MM.1S (cell line): Measurements from ENCODE around the gene ANKDD1A.

Experiments
- DNase-seq: peaks from one replicate; pipeline ENCODE4 v3.0.0-alpha.2; 2015
- H2AFZ ChIP-seq: fragments of 300-600 bp; sonication (generic); 2 replicates; pipeline ENCODE4 v1.6.0; 2016; ENCODE audit warnings: antibody characterized with exemption, low read length
- H3F3A ChIP-seq: fragments of 300-600 bp; sonication (generic); 2 replicates; pipeline ENCODE4 v1.6.1; 2016; ENCODE audit warnings: mild to moderate bottlenecking, antibody characterized with exemption, low read length, moderate library complexity, mixed read lengths; ENCODE audit not compliant: insufficient read depth
- H3K27ac ChIP-seq: fragments of 300-600 bp; sonication (generic); 2 replicates; pipeline ENCODE4 v1.5.1; 2016; ENCODE audit warnings: mild to moderate bottlenecking, low read length
- H3K27me3 ChIP-seq: fragments of 300-600 bp; sonication (generic); replicated peaks from 2 replicates; pipeline ENCODE4 v1.6.0; 2016; ENCODE audit warnings: low read length; ENCODE audit not compliant: insufficient read depth
- H3K36me3 ChIP-seq: fragments of 300-600 bp; sonication (generic); replicated peaks from 2 replicates; pipeline ENCODE4 v1.6.1; 2016; ENCODE audit warnings: mild to moderate bottlenecking, low read length, mixed read lengths; ENCODE audit not compliant: insufficient read depth
- H3K4me1 ChIP-seq: fragments of 300-600 bp; sonication (generic); 2 replicates; pipeline ENCODE4 v1.6.1; 2016; ENCODE audit warnings: low read length, mixed read lengths
- H3K4me2 ChIP-seq: fragments of 300-600 bp; sonication (generic); 2 replicates; pipeline ENCODE4 v1.6.0; 2016; ENCODE audit warnings: low read depth, low read length
- H3K4me3 ChIP-seq: fragments of 300-600 bp; sonication (generic); 2 replicates; pipeline ENCODE4 v1.5.1; 2016; ENCODE audit warnings: low read length, mixed read lengths
- H3K79me2 ChIP-seq: fragments of 300-600 bp; sonication (generic); 2 replicates; pipeline ENCODE4 v1.6.1; 2016; ENCODE audit warnings: mixed run types, low read length, mixed read lengths
- H3K9ac ChIP-seq: fragments of 300-600 bp; sonication (generic); 2 replicates; pipeline ENCODE4 v1.6.1; 2016; ENCODE audit warnings: low read length, mixed read lengths
- H3K9me2 ChIP-seq: fragments of 300-600 bp; sonication (generic); replicated peaks from 2 replicates; pipeline ENCODE4 v1.6.1; 2016; ENCODE audit warnings: mild to moderate bottlenecking, low read length, mixed read lengths; ENCODE audit not compliant: insufficient read depth
- H3K9me3 ChIP-seq: fragments of 300-600 bp; sonication (generic); replicated peaks from 2 replicates; pipeline ENCODE4 v1.6.1; 2016; ENCODE audit warnings: mild to moderate bottlenecking, low read length, mixed read lengths; ENCODE audit not compliant: insufficient read depth
- H4K20me1 ChIP-seq: fragments of 300-600 bp; sonication (generic); 2 replicates; pipeline ENCODE4 v1.6.1; 2016; ENCODE audit warnings: mild to moderate bottlenecking, low read length, moderate library complexity, mixed read lengths; ENCODE audit not compliant: insufficient read depth
- EZH2 ChIP-seq: fragments of 300-600 bp; sonication (generic); optimal IDR thresholded peaks from 2 replicates; pipeline ENCODE3; 2017; ENCODE audit warnings: low read depth, mild to moderate bottlenecking, antibody characterized with exemption, low read length, mixed read lengths
- EZH2phosphoT487 ChIP-seq: fragments of 300-600 bp; sonication (generic); IDR thresholded peaks from 2 replicates; pipeline ENCODE4 v1.6.1; 2018; ENCODE audit warnings: antibody characterized with exemption, low read length
- TF ChIP-seq, protein P1 (sequence below): fragments of 300-600 bp; sonication (generic); IDR thresholded peaks from 2 replicates; pipeline ENCODE4 v1.5.1; 2016; ENCODE audit warnings: antibody characterized with exemption, low read length, mixed read lengths

The ANKDD1A gene

DNA sequence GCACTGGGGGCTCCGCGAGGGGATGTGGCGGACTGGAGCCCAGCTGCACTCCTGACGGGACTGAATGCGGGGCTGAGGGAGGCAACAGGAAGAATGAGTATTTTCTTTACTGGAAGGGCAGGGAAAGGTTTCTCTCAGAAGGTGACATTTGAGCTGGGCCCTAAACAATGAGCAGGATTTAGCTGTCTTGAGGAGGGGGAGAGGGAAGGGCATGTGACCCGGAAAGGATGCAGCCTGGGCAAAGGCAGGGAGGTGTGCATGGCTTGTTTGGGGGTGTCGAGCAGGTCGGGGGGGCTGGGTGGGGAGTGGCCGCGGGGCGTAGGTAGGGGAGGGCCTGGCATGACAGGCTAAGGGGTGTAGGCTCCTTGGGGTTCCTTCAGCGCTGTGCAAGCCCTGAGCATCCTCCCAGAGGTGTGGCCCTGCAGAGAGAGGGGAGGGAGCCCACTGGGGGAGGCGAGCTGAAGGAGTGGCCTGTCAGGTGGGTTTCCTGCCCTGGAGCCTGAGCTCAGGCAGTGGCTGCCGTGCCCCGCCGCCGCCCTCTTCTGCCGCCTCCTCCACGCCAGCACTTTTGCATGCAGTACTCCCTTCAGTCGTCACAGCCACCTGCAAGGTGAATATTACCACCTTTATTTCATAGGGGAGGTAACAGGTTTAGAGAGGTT is 17.2 kb upstream of the ANKDD1A start:
- DNase-seq = peak; percentile 98
- Histone ChIP-seq H3F3A (peaks cover 46% of the 10 kb centered on the region), H3K27ac (peak overlapping the region; percentile 100), H3K36me3 (no peaks in the 10 kb centered on the region), H3K9ac (peak overlapping the region; percentile 100), H3K4me3 (peak overlapping the region; percentile 72), H2AFZ (0 out of 2 replicates have a peak overlapping the region, but pooled peaks have one; percentile 20), H3K9me2 (no peaks in the 10 kb centered on the region), H3K4me2 (peak overlapping the region; percentile 96), H4K20me1 (no peaks in the 10 kb centered on the region), H3K79me2 (no peaks in the 10 kb centered on the region; the same call in 1 of the 2 replicates), H3K27me3 (no peaks in the 10 kb centered on the region), H3K9me3 (no peaks in the 10 kb centered on the region), H3K4me1 (peaks cover 51% of the 10 kb centered on the region)
- TF ChIP-seq, protein P1, sequence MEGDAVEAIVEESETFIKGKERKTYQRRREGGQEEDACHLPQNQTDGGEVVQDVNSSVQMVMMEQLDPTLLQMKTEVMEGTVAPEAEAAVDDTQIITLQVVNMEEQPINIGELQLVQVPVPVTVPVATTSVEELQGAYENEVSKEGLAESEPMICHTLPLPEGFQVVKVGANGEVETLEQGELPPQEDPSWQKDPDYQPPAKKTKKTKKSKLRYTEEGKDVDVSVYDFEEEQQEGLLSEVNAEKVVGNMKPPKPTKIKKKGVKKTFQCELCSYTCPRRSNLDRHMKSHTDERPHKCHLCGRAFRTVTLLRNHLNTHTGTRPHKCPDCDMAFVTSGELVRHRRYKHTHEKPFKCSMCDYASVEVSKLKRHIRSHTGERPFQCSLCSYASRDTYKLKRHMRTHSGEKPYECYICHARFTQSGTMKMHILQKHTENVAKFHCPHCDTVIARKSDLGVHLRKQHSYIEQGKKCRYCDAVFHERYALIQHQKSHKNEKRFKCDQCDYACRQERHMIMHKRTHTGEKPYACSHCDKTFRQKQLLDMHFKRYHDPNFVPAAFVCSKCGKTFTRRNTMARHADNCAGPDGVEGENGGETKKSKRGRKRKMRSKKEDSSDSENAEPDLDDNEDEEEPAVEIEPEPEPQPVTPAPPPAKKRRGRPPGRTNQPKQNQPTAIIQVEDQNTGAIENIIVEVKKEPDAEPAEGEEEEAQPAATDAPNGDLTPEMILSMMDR = no peak
- TF ChIP-seq EZH2phosphoT487 (no peak), EZH2 (no peak)

DNA sequence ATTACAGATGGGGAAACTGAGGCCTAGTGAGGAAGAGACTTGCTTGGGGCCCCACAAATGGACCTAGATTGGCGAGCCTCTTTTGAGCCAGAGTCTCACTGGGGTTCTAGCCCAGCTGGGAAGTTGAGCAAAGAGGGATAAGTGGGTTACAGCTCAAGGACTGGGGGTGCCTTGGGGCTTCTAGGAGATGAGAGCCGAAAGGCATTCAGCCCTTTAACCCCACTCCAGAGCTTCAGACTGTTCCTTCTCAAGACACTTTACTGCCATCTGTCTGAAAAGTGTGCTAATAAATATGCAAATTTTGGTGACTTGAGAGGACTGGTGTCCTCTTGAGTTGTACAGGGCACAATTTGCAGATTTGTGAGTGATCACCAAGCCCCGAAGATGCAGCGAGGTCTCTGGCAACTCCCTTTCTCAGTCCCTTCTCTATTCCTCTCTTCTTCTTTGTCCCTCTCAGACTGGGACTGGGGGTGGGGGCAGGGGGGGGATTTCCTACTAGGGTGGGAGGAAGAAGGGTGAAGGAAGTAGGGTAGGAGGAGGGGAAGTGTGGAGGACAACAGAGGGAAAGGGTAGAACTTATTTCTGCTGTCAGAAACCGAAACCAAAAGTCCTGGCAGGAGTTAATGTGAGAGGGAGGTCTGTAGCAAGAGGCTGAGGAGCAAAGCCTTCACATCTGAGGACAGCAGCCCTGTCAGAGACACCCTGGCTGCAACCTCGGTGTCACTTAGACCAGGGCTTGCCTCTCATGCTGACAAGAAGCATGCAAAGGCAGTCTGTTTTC is 16.2 kb upstream of the ANKDD1A start:
- no peaks in the 10 kb centered on the region for H3K27me3 ChIP-seq
- no peaks in the 10 kb centered on the region for H3K9me3 ChIP-seq
- peaks cover 46% of the 10 kb centered on the region for H3F3A ChIP-seq
- peak overlapping the region; percentile 100 for H3K9ac ChIP-seq
- no peaks in the 10 kb centered on the region; the same call in 1 of the 2 replicates for H3K79me2 ChIP-seq
- H3K4me1 ChIP-seq = peaks cover 51% of the 10 kb centered on the region
- H3K4me2 ChIP-seq = peak overlapping the region; percentile 96
- H4K20me1 ChIP-seq = no peaks in the 10 kb centered on the region
- peak; percentile 90 for DNase-seq
- H3K36me3 ChIP-seq = no peaks in the 10 kb centered on the region
- H3K9me2 ChIP-seq = no peaks in the 10 kb centered on the region
- TF ChIP-seq, protein P1 = peak; percentile 36
- TF ChIP-seq EZH2 = no peak
- H3K4me3 ChIP-seq = peak overlapping the region; percentile 61
- peak overlapping the region; percentile 100 for H3K27ac ChIP-seq
- peak overlapping the region; percentile 37; the same call in 1 of the 2 replicates for H2AFZ ChIP-seq

DNA sequence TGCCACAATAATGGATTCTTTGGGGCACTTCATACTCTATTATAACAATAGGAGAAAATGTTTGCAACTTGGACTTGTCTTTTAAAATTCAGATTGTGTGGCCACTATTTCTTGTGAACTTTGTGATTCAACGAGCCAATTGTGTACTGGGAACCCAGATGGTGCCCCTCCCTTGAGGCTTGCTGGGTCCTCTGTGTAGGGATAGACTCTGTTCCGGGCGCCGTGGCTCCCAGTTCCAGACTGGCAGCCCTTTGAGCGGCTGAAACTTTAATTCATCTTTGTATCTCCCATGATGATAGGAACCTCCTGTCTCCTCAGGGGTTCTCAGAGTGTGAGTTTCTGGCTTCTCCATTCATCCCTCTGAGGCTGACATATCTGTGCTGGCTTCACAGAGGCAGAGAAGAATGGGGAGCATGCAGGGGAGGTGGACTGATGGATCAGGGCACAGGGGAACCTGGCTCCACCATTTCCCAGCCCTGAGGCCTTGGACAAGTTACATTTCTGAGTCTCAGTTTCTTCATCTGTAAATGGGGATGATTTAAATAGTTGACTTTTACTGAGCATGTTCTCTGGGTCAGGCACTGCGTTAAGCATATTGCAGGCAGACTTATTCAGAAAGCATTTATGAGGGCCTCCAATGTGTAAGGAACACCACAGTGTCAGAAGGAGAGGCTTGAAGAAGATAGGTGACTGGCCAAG is 15.2 kb upstream of the ANKDD1A start:
- H3K27me3 ChIP-seq = no peaks in the 10 kb centered on the region
- H3K9ac ChIP-seq = peak overlapping the region; percentile 100
- peaks cover 50% of the 10 kb centered on the region for H3K4me1 ChIP-seq
- no peaks in the 10 kb centered on the region for H3K9me3 ChIP-seq
- no peaks in the 10 kb centered on the region; the same call in 1 of the 2 replicates for H3K79me2 ChIP-seq
- TF ChIP-seq EZH2phosphoT487 (no peak), EZH2 (no peak)
- TF ChIP-seq, protein P1 = no peak
- no peak for DNase-seq
- peaks cover 46% of the 10 kb centered on the region for H3F3A ChIP-seq
- no peaks in the 10 kb centered on the region for H4K20me1 ChIP-seq
- H3K4me2 ChIP-seq = peak overlapping the region; percentile 96
- H3K4me3 ChIP-seq = peak overlapping the region; percentile 61
- H3K36me3 ChIP-seq = no peaks in the 10 kb centered on the region
- peak overlapping the region; percentile 100 for H3K27ac ChIP-seq
- H2AFZ ChIP-seq = 0 out of 2 replicates have a peak overlapping the region, but pooled peaks have one; percentile 37
- no peaks in the 10 kb centered on the region for H3K9me2 ChIP-seq
